Fibroblast of the conjunctiva (primary cell): ENCODE data around the gene POLR1H.

Source experiments
- DNase-seq: peaks from one replicate; pipeline ENCODE4 v3.0.0-alpha.2; 2010; ENCODE audit warnings: low read depth

The POLR1H gene

DNA sequence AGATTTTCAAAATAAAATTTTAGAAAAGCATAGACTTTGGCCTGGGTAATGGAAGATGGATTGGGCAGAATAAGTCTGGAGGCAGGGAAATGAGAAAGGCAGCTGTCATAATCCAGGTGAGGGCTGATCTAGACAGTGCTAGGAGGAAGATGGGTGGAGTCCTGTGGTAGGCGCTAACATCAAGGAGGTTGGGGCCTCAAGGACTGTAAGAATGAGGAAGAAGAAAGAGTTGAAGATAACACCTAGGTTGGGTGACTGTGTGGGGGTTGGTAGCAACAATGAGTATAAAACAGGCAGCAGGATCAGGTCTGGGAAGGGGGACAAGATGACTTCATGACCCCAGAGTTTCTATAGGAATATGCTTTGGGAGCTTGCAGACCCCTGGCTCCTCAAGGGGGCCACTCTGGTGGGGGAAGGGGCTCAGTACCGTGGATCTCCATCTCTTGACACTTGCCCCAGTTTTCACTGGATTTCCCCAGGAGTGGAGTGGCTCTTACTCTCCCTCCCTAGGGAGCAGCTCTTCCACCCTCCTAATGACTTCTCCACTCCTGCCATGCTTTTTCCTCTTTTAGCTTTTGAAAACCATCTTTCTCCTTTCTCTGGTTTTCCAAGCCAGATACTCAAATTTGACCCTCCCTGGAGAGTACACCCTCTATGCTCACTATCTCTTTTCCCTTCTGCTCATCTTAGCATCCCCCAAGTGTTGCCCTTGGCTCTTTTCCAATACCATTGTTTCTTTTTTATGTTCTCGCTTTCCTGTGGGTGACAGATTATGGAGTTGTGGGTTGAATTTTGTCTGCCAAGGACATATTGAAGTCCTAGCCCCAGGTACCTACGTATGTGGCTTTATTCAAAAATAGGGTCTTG, 37.1 kb downstream of the POLR1H start:
- no peak for DNase-seq

DNA sequence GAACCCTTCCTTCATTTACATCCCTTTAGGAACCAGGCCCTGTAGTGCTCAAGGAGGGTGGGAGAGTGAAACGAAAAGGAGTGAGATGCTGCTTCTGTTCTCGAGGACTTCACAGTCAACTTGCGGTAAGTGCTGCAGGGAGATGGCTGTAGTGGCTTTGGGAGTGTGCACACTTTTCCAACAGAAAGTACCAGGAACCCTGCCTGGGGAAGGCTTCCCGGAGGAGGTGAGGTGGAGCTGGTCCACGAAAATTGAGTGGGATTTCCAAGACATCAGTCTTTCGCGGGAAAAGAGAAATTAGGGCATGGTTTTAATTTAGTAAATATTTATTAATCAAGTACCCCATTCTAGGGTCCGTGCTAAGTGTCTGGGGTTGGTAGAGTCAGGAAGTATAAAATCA, 39.1 kb downstream of the POLR1H start:
- DNase-seq: no peak

DNA sequence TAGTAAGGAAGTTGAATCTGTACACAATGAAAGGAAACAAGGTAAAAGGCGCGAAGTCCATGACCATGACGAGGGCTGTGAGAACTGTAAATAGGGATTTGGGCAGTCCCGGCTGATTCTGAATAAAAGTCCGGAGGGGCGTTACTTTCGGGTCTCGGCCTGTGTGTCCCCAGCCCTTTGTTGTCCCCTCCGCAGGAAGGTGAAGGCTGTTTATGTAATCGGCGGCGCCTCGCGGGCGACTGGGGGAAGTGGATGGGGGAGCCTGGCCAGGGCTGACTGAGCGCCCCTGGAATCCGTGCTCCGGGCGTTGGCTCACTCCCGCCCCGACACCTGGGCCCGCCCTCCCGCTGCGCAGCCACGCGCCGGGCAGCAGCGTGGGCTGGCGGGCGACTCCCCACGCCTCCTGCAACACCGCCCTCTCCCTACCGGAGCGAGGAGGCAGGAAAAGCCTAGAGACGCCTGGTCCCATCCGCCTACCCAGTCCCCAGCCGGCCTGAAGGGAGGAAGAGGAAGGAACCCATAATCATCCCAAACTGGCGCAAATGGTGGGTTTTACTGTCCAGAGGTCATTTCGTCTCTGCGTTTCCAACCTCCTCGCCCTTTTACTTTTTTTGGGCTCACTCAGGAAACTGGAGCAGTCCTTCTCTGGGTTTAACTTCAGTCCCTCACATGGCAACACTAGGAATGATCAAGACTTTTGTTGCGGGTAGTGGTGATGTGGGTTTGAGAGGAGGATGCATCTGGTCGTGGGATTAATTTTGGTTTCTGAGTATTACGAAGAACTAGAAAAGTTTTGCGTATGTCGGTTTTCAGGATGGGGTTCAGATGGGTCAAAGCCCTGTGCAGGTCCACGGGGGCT, 39.7 kb downstream of the POLR1H start:
- DNase-seq: no peak

DNA sequence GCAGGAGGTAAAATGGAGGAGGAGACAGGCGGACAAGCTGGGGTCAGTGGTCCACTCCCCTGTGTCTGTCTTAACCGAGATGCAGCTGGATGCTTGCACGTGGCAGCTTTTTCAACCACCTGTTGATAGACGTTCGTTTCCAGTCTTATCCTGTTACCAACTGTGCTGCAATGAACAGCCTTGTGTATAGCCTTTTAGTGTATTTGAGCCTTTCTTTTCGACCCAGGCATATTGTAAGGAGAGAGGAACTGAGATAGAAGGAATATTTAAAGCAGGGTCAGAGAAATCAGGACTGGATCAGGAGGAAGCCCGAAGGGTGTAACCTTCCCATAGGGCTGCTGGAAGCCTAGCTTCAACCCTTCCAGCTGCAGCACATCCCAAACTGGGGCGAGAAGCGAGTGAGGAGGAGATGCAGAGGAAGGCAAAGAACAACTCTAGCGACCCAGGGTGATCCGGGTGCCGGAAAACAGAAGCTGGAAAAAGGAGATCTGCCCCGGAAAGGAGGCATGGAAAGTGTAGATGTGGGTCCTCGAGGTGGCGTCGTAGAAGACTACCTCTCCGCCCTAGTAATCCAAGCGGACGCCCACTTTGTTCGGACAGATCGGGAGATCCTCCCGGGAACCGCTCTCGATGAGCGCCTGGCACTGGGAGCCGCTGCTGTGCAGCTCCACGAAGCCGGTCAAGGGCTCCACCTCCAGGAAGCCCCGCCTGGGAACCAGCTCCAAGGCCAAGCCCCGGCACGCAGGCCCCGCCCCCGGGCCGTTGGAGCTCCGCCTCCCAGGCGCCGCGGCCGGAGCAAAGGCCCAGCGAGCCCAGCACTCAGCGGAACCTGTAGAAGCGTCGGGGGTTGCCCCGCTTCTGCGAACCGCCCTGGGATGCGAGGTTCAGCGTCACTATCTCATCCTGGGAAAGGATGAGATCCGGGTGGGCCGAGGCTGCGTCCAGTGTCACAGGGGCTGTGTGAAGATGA, 40.7 kb downstream of the POLR1H start:
- DNase-seq: peak; percentile 63

DNA sequence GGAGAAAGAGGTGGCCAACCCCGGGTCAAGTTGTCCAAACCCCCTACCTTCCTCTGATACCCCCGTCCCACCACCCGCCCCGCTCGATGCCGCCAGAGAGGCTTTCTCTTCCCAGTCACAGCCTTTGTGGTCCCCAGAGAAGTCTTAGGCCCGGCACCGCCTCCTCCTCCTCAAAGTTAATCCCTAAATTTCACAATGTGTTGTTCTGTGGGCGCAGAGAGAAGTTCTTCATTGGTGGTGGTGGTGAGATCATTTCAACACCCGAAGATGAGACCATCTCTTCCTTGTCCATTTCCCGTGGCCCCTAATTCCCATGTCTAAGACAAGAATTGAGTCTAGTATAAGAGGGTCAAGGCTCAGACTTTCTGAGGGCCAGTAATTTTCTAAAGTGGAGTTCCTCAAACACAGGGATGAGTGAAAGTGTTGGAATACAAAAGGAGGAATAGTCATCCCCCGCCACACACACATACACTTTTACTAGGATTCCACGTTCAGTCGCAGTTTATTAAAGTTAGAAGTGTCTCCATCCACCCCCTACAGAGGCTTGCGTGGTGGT, 41.4 kb downstream of the POLR1H start:
- peak; percentile 6 for DNase-seq

DNA sequence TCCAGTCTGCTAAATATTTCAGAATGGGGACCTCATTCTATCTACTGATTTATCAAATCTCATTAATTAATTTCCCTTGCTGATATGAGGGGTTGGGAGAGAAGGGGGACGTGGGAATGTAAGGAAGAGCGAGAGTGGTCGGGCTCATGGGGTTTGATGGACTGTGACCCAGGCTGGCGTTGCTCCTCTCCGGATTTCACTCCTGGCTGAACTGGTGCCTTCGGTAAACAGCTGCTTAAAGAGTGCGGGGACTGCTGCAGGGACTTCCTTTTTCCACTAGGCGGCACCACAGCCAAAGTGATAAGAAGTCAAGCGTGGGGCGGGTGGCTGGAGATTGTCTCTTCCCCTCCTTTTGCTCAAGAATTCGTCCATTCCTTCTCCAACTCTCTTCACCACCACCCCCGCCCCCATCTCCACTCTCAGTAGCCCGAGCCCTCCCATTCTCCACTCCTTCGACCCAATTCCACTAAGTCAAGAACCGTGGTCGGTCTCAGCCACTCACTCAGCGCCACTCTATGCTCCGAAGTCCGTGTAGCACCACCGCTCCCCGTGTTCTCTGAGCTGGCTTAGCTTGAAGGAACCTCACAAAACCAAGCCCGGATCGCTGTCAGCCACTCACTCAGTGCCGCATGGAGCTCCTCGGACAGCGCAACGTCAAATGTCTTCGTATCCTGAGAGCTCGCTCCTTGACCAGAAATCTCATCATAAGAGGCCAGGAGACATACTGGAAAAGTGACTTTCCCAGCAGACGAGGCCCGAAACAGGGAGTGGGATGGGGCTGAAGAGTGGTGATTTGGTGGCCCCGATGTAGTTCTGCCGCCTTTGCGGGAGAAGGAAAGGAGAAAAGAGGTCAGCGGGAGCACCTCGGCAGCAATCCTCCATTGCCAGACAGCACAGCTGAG, 42.2 kb downstream of the POLR1H start:
- DNase-seq: peak; percentile 76

DNA sequence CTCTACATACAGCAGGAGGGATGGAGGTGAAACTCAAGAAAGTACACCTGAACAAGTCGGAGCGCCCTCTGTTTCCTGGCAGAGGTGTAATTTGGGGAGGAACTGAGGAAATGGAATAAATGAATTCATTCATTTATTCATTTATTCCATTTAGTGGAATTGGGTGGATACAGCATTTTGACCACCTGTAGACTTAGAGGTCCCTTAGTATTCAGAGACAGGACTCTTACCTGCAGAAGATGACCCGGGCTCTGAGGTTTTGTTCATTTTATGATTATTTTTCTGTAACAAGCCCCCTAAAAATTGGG, 42.8 kb downstream of the POLR1H start:
- no peak for DNase-seq

DNA sequence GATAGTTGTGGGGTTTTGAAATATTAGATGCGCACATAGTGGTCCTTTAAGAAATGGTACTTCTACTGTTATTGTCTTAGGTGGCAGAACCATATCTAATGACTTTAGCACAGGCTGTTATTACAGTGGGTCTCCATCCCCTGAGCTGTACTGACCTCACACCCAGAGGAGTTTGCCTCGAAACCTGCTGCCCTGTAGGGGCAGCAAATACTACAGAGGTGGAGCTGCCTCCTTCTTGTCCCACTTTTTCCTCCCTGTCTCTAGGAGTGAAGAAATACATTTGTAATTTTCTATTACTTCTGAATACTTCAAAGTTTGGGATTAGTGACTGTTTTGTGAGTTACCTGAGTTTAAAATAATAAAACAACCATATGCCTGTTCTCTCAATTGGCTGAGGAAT, 43.6 kb downstream of the POLR1H start:
- no peak for DNase-seq

DNA sequence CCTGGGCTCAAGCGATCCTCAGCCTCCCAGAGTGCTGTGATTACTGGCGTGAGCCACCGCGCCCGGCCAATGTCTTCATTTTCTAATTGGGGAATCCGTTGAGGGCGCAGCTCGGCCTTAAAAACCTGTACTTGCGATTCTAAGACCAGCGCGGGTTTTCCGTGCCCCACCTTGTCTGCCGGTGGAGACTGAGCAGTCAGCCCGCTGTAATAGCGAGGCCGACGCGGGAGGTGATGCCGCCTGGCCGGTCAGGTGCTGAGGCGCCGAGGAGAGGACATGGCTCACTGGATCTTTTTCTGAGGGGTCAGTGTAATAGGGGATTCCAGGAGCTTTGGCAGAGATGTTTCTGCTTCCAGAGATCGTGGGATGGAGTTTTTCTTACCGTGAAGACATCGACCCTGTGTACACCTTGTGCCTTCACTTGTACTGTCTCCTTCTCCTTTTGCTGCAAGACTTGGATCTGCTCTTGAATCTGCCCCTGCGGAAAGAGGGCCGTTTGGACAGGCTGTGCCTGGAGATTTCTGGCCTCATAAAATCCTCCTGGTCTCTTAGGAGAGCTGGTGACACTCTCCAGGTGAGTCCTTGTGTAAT, 50.3 kb downstream of the POLR1H start:
- no peak for DNase-seq

DNA sequence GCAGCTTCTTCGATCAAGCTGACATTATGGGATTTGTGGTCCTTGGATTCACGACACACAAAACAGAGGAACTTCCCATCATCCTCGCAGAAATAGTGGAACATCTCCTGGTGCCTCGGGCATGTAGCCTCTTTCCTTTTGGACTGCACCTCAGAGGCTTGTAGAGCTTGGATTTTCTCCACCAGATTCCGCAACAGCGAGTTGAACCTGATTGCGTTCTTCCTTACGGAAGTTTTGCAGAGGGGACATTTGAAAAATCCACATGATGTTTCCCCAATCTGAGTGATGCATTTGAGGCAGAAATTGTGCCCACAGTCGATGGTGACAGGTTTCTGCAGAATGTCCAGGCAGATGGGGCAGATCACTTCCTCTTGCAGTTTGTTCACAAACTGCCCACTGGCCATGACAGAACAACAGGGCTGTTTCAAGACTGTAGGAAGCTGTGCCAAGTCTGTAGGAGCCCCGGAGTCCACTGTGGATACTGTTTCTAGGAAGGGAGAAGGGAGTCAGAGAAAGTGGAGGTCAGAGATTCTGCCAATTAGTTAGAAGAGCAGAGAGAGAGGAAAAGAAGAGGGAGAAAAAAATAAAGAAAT, 51.4 kb downstream of the POLR1H start:
- DNase-seq: no peak

DNA sequence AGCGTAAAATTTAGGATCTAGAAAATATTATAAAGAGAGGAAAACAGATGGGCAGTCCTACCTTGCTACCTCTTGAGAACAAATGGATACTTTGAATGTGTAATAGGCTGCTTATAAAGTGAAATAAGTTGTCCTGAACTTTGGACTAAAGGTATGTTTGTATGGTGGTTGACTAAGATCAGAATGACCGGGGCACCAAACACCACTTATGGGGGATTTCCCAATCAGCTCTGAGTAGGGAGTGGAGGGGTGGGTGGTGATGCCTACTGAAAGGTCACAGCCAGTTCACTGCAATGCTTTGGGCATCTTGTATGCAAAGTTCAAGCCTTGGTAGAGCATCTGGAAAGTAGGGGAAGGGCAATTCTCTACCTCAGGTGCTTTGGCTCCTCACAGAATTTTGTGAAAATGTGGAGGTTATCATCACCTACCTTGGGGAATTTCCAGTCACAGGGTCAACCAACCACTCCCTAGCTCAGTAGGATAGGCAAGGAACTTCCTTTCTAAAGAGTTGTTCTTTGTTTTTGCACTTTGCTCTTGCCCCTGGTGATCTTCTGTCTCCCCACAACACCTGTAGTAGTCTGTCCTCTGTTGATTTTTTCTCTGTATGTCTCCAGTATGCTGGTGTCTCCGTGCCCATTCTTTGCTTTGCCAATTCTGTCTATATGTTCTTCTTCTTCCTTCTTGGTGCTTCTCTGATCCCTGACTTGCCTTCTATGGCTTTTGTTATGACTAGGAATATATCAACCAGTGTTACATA, 52.1 kb downstream of the POLR1H start, which contains the start of gene TRIM31:
TRIM31 (minus strand) TSS at position 88 of the 757 bp plus-strand sequence. CDS start 285 bp downstream, outside the sequence.
- DNase-seq: no peak

DNA sequence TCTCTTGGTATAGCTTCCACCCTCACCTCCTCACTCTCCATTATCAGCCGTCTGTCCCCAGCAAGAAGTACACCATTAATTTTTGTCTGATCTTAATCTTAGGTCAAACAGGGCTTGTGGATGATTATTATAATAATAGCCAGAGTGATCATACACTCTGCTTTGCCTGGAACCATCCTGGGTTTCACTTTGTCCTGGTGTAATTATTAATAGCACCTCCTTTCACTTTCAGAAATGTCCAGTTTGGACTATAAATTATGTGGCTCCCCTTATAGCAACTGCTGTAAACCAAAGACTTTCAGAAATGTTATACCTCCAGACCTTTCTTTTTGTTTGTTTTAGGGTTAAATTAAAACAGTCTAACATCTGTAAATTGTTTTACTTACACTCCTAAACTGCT, 52.8 kb downstream of the POLR1H start:
- no peak for DNase-seq
